GM21390 (cell line): ENCODE data around the gene TEX51.

Experiments used
- ATAC-seq: cut with Tn5 transposase; IDR thresholded peaks from one replicate; pipeline ENCODE4 v1.9.1; 2021; ENCODE audit not compliant: unreplicated experiment

The TEX51 gene

DNA sequence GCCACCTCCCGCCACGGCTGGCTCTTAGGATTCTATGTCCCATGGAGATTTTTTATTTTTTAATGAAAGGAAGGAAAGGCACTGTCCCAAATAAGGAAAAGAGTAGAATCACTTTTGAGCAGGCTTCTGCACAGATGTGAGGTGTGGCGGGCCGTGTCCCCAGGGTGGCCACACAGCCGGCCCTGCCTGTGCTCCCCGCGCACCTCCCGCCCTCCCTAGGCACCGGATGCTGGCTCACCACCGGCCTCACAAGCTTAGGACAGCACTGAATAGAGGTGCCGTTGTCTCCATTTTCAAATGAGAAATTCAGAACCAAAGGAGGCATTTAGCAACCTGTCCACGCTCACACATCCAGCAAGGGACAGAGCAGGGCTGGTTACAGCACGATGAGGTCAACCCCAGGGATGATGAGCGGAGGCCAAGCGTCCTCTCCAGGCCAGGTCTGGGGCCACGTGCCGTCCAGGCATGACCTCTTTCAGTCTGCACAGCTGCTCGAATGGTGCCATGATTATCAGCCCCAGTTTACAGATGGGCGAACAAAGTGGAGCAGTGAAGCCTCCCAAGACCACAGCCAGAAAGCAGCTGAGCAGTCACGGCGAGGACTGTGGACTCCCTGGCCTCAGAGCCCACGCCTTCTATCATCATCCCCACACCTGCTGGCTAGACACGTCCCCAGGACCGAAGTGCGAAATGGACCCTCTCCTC lies 20.7 kb upstream of the TEX51 start:
- ATAC-seq: no peak

DNA sequence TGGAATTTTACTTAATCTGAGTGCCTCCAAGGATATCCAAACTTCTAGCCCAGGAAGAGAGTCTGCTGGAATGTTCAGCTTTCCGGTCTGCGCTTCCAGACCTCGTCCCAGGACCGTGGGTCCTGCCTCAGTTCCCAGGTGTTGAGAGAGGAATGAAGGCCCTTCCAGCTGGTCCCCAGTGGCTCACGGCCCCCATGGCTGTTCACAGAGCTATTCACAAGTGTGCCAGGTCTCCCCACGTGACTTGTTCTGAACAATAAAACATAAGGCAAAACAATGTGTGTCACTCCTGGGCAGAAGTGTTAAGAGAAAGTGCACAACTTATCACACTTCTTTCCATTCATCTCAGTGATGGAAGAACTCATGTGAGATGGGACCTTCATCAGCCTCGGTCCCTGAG lies 20.1 kb upstream of the TEX51 start:
- ATAC-seq: no peak

DNA sequence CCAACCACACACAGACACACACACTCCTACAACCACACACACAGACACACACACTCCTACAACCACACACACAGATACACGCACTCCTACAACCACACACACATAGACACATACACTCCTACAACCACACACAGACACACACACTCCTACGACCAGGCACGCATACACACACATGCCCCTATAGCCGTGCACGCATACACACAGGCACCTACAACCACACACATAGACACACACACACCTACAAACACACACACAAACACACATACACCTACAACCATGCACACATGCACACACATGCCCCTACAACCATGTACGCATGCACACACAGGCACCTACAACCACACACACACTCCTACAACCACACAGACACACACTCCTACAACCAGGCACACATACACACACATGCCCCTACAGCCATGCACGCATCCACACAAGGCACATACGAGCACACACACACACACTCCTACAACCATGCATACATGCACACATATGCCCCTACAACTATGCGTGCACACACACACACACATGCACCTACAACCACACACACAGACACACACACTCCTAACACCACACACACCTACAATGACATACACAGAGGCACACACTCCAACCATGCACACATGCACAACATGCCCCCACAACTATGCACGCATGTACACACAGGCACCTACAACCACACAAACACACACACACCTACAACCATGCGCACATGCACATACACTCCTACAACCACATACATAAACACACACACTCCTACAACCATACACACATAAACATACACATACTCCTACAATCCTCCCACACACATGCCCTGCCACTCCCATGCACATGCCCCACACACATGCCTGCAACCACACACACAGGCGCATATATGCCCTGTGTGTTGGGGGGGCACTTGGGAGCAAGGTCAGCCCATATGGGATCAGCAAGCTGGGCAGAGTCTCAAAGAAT lies 19.1 kb upstream of the TEX51 start:
- ATAC-seq: no peak

DNA sequence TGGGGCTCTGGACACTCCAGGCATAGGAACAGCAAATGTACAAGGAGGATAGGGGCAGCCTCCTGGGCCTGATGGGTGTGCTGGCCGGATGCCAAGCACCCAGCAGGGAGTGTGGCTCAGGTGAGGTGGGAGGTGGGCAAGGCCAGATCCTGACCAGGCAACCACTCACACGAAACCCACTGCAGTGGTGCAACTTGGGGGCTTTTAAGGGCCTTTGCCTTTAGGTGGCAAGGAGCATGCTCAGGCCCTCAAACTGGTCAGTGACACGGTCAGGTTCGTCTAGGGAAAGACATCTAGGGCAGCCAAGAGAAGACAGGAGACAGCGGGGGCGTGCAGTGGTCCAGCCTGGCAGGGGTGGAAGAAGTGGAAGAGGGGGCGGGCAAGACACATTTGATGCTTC lies 18.4 kb upstream of the TEX51 start:
- no peak for ATAC-seq

DNA sequence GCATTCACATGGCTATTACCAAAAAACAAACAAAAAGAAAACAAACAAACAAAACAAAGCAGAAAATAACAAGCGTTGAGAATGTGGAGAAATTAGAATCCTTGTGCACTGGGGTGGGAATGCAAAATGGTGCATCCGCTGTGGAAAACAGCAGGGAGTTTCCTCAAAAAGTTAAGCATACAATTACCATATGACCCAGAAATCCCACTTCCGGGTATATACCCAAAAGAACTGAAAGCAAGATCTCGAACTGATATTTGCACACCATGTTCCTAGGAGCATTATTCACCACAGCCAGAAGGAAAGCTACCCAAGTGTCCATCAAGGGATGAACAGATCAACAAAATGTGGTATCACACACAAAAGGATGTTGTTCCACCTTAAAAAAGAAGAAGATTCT lies 17.9 kb upstream of the TEX51 start:
- no peak for ATAC-seq

DNA sequence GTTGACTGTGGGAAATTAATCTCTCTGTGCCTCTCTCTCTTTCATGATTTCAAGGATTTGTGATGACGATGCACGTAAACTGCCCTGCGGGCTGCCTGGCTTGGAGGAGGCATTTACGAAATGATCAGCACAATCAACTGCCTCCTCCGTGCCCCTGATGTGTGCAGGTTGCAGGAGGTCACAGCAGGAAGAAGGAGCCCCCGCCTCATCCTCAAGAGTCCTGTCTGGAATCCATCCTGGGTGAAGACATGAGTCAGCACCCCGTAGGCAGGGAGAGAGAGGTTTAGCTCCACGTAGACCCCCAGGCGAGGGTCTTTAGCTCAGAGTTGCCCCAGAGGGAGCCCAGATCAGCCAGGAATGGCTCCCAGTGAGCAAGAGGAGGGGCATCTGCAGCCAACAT lies 17.1 kb upstream of the TEX51 start:
- ATAC-seq: no peak

DNA sequence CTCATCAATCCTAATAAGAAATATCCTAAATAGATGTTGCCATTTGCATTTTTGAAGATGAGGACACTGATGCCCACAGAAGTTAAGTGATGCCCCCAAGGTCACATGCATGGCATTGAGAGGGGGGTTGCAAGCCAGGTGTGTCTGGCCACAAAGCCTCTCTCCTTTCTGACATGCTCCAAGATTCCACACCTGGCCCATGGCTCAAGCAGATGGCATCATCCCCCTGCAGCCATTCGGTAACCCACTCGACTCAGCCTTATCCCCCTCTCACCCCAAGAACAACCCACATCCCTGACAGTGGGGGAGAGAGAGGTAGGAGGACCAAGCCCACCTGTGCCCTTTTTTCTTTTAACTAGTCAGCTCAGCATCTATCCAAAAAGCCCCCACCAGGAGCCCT lies 16.5 kb upstream of the TEX51 start:
- no peak for ATAC-seq

DNA sequence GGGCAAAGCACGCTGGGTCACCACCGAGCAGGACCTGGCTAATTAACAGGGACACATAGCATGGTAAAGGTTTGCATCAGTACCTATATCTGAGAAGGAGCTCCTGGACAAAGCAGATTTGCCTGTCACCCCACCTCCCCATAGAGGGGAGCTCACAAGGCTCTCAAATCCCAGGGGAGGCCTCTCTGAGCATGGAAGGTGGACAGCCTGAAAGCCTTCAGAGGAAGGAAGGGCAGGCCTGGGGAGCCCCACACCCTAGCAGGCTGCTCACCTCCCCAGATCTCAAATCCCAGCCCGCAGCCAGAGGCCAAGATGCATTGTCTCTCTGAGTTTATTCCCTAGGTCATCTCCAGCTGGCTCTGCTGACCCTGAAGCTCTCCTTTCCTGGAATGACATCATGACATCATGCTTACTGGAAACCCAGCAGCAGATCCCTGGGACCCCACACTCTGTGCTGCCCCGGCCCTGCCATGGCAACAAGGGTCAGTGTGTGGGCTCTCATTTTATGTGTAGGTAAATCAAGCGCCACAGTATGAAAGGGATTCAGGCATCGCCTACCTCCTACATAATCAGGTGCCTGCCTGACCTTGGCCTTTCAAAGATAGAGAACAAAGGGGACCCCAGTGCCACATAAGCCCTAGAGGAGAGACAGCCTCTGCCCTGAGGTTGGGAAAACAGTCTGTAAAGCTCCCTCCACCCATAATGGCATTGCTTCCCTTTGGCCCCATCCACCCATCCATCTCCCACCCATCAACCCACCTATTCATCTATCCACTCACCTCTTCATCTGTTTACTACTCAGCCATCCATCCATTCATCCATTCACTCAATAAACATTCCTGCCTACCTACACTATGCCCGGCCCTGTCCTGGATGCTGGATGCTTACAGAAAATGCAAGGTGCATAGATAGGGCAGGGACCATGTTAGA lies 15.7 kb upstream of the TEX51 start:
- ATAC-seq: no peak

DNA sequence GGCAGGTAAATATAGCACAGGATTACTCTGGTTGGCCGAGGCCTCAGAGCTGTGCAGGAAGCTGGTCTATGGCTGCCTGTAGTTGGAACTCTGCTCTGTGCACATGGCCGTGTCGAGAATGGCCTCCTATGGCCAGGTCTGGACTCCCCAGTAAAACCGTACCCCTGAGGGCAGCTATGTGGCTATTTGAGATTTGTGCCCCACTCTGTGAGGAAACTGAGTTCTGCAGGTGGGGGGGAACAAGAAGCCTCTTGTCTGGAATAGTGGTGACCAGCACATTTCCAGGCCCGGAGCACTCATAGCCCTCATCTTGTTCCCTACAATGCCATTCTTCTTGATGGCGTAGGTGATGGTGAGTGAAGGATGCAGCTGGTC lies 15.0 kb upstream of the TEX51 start:
- no peak for ATAC-seq

DNA sequence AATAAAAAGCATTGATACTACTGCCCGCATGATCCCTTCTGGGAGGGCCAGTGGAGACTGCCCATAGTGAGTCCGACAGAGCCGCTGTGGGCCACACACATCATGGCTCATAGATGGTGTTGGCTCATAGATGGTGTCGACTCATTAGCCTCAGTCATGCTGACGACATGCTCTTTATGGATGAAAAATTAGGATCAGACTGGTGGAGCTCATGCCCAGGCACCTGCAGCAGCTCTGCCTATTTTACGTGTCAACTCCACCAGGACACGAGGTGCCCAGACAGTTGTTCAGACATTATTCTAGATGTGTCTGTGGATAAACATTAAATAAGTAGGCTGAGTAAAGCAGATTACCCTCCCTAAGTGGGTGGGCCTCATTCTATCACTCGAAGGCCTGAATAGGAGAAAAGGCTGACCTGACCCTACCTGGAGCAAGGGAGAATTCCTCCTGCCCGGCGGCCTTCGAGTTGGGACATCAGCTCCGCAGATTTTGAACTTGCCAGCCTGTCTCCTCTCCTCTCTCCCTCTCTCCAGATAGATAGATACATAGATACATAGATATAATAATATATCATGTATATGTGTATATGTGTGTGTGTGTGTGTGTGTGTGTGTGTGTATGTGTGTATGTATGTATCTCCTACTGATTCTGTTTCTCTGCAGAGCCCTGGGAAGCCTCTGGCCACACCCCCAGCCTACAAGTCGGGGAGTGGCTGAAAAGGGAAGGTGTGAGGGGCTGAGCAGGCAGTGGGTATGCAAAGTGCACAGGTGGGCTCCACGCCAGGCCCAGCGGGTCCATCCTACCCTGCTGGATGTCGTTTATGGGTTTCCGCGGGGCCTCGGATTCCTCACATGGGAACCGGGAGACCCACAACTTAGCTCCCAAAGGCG lies 13.6 kb upstream of the TEX51 start:
- ATAC-seq: no peak

DNA sequence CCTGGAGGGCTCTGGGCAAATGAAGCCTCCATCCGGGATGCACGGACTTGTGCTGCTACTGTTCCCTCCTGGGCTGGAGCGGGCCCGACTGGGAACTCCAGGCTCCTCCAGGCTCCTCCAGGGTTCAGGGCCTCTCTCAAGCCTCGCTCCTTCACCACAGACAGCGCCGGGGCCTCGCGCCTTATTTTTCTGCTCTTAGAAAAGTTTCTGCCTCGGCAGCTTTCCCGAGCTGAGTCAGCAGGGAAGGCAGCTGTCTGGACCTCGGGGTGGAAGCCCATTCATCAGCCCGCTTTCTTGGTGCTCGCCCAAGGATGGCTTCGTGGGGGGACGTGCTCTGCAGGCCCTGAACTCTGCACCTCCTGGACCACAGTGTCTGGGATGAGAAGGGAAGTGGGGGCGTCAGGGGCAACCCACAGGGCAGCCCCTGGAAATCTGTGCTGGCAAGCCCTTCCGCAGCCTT lies 12.9 kb upstream of the TEX51 start:
- no peak for ATAC-seq

DNA sequence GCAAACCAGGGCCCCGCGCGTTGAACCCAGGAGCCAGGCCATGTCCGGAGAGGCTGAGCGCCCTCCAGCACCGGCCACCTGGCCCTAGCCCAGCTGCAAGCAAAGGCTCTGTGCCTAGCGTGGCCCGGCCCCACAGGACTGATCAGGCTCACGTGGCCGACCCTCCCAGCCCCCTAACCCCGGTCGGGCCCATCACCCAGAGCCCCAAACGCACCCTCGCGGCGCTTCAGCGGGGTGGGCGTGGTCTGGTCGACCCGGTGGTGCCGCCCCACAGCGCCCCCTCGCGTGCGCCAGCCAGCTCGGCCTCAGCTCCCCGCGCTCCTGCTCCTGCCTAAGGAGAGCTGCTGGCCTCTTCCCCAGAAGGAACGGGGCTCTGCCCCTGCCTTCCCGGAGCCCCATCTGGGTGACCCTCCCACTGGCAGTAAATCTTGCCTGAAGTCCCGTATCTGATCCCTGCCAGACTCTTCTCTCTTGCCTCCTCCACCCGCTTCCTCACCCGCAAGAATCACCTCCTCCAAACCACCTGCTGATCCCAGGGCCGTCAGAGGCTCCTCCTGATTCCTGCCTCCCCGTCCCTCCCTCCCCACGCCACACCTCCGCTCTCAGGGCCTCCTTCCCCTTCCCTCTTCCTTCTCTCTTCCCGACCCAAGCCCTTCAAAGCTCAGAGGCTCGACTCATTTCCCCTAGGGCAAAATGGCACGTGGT lies 12.3 kb upstream of the TEX51 start:
- peak; percentile 81 for ATAC-seq

DNA sequence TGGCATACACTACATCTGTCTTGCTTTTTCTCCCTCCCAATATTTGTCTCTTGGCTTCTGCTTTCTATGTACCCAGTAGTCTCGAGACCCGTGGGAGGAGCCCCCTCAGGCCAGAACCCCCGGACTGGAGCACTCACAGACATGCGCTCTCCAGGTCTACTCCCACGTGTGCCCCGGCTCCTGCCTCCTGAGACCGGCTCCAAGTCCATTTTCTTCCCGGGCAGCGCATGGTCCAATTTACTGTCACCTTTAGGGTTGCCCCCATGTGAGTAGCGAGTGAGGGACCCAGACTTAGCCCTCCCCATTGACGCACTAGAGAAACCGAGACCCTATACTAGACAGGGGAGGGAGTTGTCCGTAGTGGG lies 11.8 kb upstream of the TEX51 start:
- no peak for ATAC-seq

DNA sequence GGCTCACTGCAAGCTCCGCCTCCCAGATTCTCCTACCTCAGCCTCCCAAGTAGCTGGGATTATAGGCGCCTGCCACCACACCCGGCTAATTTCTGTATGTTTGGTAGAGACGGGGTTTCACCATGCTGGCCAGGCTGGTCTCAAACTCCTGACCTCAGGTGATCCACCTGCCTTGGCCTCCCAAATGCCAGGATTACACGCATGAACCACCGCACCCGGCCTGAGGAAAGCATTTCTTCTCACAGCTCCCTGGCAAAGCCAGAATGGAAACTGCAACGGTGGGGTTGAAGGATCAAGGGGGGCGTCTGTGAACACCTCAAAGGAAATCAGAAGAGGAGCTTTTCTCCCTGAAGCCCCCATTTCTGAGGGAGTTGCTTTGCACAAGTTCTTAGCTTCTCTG lies 11.2 kb upstream of the TEX51 start:
- no peak for ATAC-seq

DNA sequence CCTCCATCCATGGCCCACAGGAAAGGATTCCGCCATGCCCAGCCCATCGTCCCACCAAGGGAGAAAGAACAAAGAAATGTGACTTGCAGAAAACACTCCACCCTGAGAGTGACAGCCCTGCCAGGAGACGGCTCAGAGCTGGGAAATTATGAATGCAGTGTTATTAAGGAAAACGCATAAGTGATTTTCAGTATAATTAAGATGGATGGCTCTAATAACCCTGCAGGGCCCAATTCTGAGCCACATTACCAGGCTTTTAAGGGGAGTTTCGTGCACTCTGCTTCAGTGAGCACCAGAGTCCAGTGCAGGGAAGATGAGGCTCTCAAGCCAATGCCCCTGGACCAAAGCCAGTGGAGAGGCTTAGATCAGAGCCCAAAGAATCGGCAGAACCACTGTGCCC lies 10.6 kb upstream of the TEX51 start:
- ATAC-seq: no peak

DNA sequence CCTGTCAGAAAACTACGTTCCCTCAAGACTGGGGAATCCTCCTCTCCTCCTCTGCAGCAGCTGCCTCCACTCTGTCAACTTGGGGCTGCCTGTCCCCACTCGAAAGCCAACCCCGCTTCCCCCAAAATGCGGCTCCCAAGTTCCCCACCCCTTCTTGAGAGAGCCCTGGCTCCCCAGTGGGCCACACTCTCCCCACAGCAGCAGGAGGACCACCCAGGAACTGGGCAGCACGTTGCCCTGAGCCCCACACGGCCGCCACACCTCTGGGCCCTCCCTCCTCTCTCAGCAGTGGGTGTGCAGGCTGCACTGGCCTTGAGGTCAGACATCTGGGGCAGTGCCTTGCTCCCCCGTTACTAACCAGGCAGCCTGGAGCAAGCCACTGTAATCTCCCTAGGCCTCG lies 9.6 kb upstream of the TEX51 start:
- ATAC-seq: no peak

DNA sequence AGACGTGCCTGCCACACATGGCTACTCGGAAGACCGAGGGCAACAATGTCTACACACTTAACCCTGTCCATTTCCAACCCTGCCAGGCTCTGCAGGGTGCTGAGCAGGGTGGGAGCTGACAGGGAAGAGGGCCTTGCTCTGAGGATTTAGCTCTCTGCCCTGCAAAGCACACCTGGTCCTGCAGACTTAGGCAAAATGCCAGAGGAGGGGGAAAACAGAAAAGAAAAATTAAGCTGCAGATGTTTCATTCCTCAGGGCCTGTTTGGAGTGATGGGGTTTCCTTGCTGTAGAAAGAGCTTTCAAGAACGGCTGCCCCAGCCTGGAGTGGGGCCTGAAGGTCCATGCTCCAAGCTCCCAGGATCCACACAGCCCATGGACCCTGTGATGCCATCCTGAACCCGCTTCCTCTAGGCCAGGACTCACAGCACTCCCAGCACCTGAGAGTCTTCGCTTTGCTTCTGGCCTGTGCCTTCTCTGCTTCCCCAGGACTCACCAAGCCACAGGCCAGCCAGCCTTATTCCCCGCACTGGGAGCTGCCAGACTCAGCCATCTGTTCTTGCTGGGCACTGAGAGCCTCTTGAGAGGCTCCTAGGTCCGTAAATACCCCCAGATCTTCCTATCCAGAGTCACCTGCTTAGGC lies 9.1 kb upstream of the TEX51 start:
- no peak for ATAC-seq

DNA sequence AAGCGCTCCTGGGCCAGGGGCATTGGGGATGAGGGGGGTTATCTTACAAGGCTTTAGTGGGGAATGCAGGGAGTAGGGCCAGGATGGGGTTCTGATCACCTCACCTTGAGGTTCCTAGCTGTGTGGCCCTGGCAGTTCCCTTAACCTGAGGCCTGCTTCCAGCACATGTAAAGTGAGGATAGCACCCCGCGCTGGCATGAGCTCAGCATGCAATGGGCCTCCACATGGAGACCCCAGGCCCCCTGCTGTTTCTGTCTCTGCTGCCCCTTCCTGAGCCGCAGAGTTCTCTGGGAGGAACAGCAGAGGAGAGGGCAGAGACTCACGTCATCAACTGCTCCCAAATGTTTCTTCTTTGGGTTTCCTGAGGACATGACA lies 8.6 kb upstream of the TEX51 start:
- ATAC-seq: no peak
